IPS-NIHi7 (cell line): Measurements from ENCODE around the gene LY6G6D.

Source experiments
- DNase-seq: peaks from one replicate; pipeline ENCODE4 v3.0.0; 2012; ENCODE audit warnings: mixed read lengths; ENCODE audit errors: extremely low spot score

Gene LY6G6D

GRCh38 chr6:31736021-31736767, 21.0 kb downstream of the LY6G6D start, which contains the start of gene CLIC1:
TSS of gene CLIC1 (minus strand) at chr6:31736530. CDS start at chr6:31736300, 230 bp downstream.
- peak; percentile 84 for DNase-seq

GRCh38 chr6:31736768-31737314, 21.7 kb downstream of the LY6G6D start:
- no peak for DNase-seq

- no peak for DNase-seq
Measured at GRCh38 chr6:31737315-31737990, 22.3 kb downstream of the LY6G6D start.

GRCh38 chr6:31737991-31738979, 23.1 kb downstream of the LY6G6D start:
- DNase-seq: no peak

GRCh38 chr6:31739639-31740396, 24.7 kb downstream of the LY6G6D start, which contains the start of gene MSH5:
TSS of gene MSH5 (plus strand) at chr6:31740005. CDS start at chr6:31740467, 462 bp downstream.
- peak; percentile 96 for DNase-seq

- DNase-seq: no peak
Measured at GRCh38 chr6:31740397-31741223, 25.5 kb downstream of the LY6G6D start.

GRCh38 chr6:31741815-31742214, 26.7 kb downstream of the LY6G6D start:
- DNase-seq: no peak

- no peak for DNase-seq
Measured at GRCh38 chr6:31742894-31743293, 27.7 kb downstream of the LY6G6D start.

GRCh38 chr6:31744422-31744821, 29.3 kb downstream of the LY6G6D start:
- no peak for DNase-seq

GRCh38 chr6:31749301-31750036, 34.3 kb downstream of the LY6G6D start:
- DNase-seq: no peak

- DNase-seq: no peak
Measured at GRCh38 chr6:31750411-31751022, 35.4 kb downstream of the LY6G6D start.

- no peak for DNase-seq
Measured at GRCh38 chr6:31752739-31753319, 37.7 kb downstream of the LY6G6D start.

GRCh38 chr6:31758281-31758680, 43.1 kb downstream of the LY6G6D start:
- no peak for DNase-seq

- DNase-seq: no peak
Measured at GRCh38 chr6:31760790-31761189, 45.6 kb downstream of the LY6G6D start.

- no peak for DNase-seq
Measured at GRCh38 chr6:31761343-31761742, 46.2 kb downstream of the LY6G6D start.

GRCh38 chr6:31762356-31762755, 47.2 kb downstream of the LY6G6D start, which contains the start of gene SAPCD1:
TSS of gene SAPCD1 (plus strand) at chr6:31762656. CDS start at chr6:31763055, 399 bp downstream.
- no peak for DNase-seq

GRCh38 chr6:31762878-31763618, 47.9 kb downstream of the LY6G6D start:
- DNase-seq: no peak

- DNase-seq: peak; percentile 46
Measured at GRCh38 chr6:31763619-31763940, 48.4 kb downstream of the LY6G6D start.
